Right cardiac atrium (tissue), 5 donors: Measurements from ENCODE around the gene MYL5. TPM values are rescaled to one million over a fixed set of nuclear protein-coding genes. Genes with fewer than 3 reads are reported as not detected.

Experiments
- ATAC-seq, 2 donors: fragments of 200-7000 bp; cut with Tn5 transposase; one replicate each; pipeline versions ENCODE4 v1.8.0 to v1.9.1; 2020; ENCODE audit warnings: moderate library complexity in 2 of 2, mild to moderate bottlenecking in 1 of 2
- DNase-seq, 3 donors: peaks; one replicate each; pipeline ENCODE4 v3.0.0-alpha.2; 2020
- H3K27ac ChIP-seq: one replicate; pipeline ENCODE4 v1.5.1; 2013; ENCODE audit warnings: mild to moderate bottlenecking, low read length, control low read depth, moderate library complexity
- H3K27me3 ChIP-seq: one replicate; pipeline ENCODE4 v1.6.1; 2013; ENCODE audit not compliant: control insufficient read depth, insufficient read depth
- H3K4me1 ChIP-seq: one replicate; pipeline ENCODE4 v1.6.1; 2013; ENCODE audit warnings: low read length; ENCODE audit not compliant: control insufficient read depth, insufficient read depth
- H3K4me3 ChIP-seq: one replicate; pipeline ENCODE4 v1.5.1; 2013; ENCODE audit warnings: low read length, control low read depth
- H3K9me3 ChIP-seq: one replicate; pipeline ENCODE4 v1.6.1; 2013; ENCODE audit warnings: low read length; ENCODE audit not compliant: control insufficient read depth
- WGBS: extraction: QIAGEN DNeasy Blood & Tissue Kit; methylation state at CpG from one replicate; pipeline ENCODE4 v1.1.7; 2013; 5-methylcytosine and 5-hydroxymethylcytosine counted together
- intact Hi-C, 4 donors: fragments of 100-400 bp; cut with DNase I; formaldehyde crosslinking; loops; one replicate each; pipeline versions ENCODE4 v1.11.0 to v1.14.0; 2022 to 2023
- long read RNA-seq, 4 donors: library from polyadenylated mRNA; unstranded; transcript quantifications; one replicate each; pipeline ENCODE4 v2.0.0, GENCODE V29; 2020 to 2021
- polyA plus RNA-seq: library from polyadenylated mRNA; stranded (reverse); fragments of 200-250 nt; gene quantifications from one replicate; pipeline ENCODE4 v1.2.3, GENCODE V29; 2013
- total RNA-seq, 4 donors: library from RNA; stranded (reverse); fragmentation: NEBNext Ultra II Directional; extraction: Animal tissue kit (Norgen Biotek cat#: 25700); gene quantifications; one replicate each; pipeline ENCODE4 v1.2.1, GENCODE V29; 2021
- donor health status: healthy with polysubstance abuse.
- donor health status: DM: no; HTN: yes; CAD: no.
- donor health status: DM: no; HTN: no; CAD: no.
- donor health status: DM: no; HTN: yes; CAD: no; lungs with severe emphysema.
- donor health status: DM: yes; HTN: yes; CAD: no.

The MYL5 gene
- total RNA-seq (1 to 10 TPM; 4.0 to 6.0 (median 4.7) TPM), polyA plus RNA-seq (3.8 TPM)
- long read RNA-seq, donor 1, partial matches to known transcripts, result 1 of 3 reads
- long read RNA-seq, donor 1, other reads (novel, unspliced or antisense), result 2 of 3 reads
- long read RNA-seq, donor 2, partial matches to known transcripts, result 0 of 4 reads
- long read RNA-seq, donor 2, other reads (novel, unspliced or antisense), result 4 of 4 reads
- long read RNA-seq, donor 3, partial matches to known transcripts, result 2 of 3 reads
- long read RNA-seq, donor 3, other reads (novel, unspliced or antisense), result 1 of 3 reads
- long read RNA-seq, donor 4, partial matches to known transcripts, result 2 of 6 reads
- long read RNA-seq, donor 4, other reads (novel, unspliced or antisense), result 4 of 6 reads

GRCh38 chr4:674172-675035, at the start of gene MYL5, which contains the start of gene ATP5ME:
Gene MYL5 (plus strand): TSS chr4:674542. CDS start chr4:678027, 3,485 bp downstream.
Gene ATP5ME (minus strand): TSS chr4:674276. CDS start chr4:674247, 29 bp downstream.
- no peaks in the 10 kb centered on the region for H3K27me3 ChIP-seq

GRCh38 chr4:624705-625590, 49.4 kb upstream of the MYL5 start, which contains the start of gene PDE6B:
Gene PDE6B (plus strand): TSS chr4:625573. CDS start chr4:625627, 54 bp downstream.
- intact Hi-C loops, result no loop called here
- Histone ChIP-seq H3K9me3 (no peaks in the 10 kb centered on the region), H3K4me3 (no peak within 1 kb of the TSS), H3K27ac (no peak within 1 kb of the TSS), H3K27me3 (no peaks in the 10 kb centered on the region), H3K4me1 (no peaks in the 10 kb centered on the region)
- WGBS, result 71% methylated on average over 21 of the region's 21 CpGs
- DNase-seq (no peak), ATAC-seq (no peak)

More at GRCh38 chr4:674172-675035, at the start of gene MYL5, which contains the start of gene ATP5ME:
- Histone ChIP-seq H3K9me3 (no peaks in the 10 kb centered on the region), H3K4me3 (peak within 1 kb of the TSS; percentile 72), H3K27ac (peak within 1 kb of the TSS; percentile 70), H3K4me1 (peaks cover 5% of the 10 kb centered on the region)
- under 1% methylated on average over 84 of the region's 84 CpGs for WGBS
- ATAC-seq, result peak; percentile 89 to 92
- intact Hi-C loops, result no loop called here
- DNase-seq, result peak; percentile 97 to 99 (median 99)

GRCh38 chr4:625631-626161, 48.6 kb upstream of the MYL5 start:
- DNase-seq, result no peak
- no peak for ATAC-seq
- Histone ChIP-seq H3K27me3 (no peaks in the 10 kb centered on the region), H3K9me3 (no peaks in the 10 kb centered on the region), H3K4me1 (no peaks in the 10 kb centered on the region), H3K27ac (no peak overlapping the region), H3K4me3 (no peak overlapping the region)
- WGBS, result 90% methylated on average over 39 of the region's 39 CpGs
- intact Hi-C loops, result no loop called here

GRCh38 chr4:626201-627091, 47.9 kb upstream of the MYL5 start:
- no peaks in the 10 kb centered on the region for H3K4me1 ChIP-seq
- no peaks in the 10 kb centered on the region for H3K9me3 ChIP-seq
- DNase-seq, result no peak
- no peak for ATAC-seq
- intact Hi-C loops, result no loop called here
- H3K4me3 ChIP-seq, result no peak overlapping the region
- 76% methylated on average over 20 of the region's 20 CpGs for WGBS
- no peaks in the 10 kb centered on the region for H3K27me3 ChIP-seq
- H3K27ac ChIP-seq, result no peak overlapping the region

GRCh38 chr4:627347-628125, 46.8 kb upstream of the MYL5 start:
- no peaks in the 10 kb centered on the region for H3K27me3 ChIP-seq
- intact Hi-C loops, result no loop called here
- 80% methylated on average over 14 of the region's 15 CpGs for WGBS

GRCh38 chr4:628311-628741, 46.0 kb upstream of the MYL5 start:
- WGBS, result 88% methylated on average over 17 of the region's 17 CpGs
- H3K27ac ChIP-seq, result no peak overlapping the region
- H3K9me3 ChIP-seq, result no peaks in the 10 kb centered on the region
- H3K4me3 ChIP-seq, result no peak overlapping the region
- DNase-seq (no peak), ATAC-seq (no peak)
- intact Hi-C loops, result no loop called here
- H3K4me1 ChIP-seq, result no peaks in the 10 kb centered on the region
- no peaks in the 10 kb centered on the region for H3K27me3 ChIP-seq

More at GRCh38 chr4:627347-628125, 46.8 kb upstream of the MYL5 start:
- Histone ChIP-seq H3K27ac (no peak overlapping the region), H3K4me1 (no peaks in the 10 kb centered on the region), H3K4me3 (no peak overlapping the region), H3K9me3 (no peaks in the 10 kb centered on the region)
- ATAC-seq (no peak), DNase-seq (no peak)

- Histone ChIP-seq H3K4me3 (no peak overlapping the region), H3K27ac (no peak overlapping the region), H3K4me1 (no peaks in the 10 kb centered on the region), H3K27me3 (no peaks in the 10 kb centered on the region), H3K9me3 (no peaks in the 10 kb centered on the region)
- intact Hi-C loops, result no loop called here
- DNase-seq (peak in 1 of 3 donors; percentile 16), ATAC-seq (no peak)
- WGBS, result 81% methylated on average over 27 of the region's 27 CpGs
Observed at GRCh38 chr4:628821-629635, 45.3 kb upstream of the MYL5 start.

- ATAC-seq (no peak), DNase-seq (peak in 1 of 3 donors; percentile 8)
- Histone ChIP-seq H3K9me3 (no peaks in the 10 kb centered on the region), H3K4me1 (no peaks in the 10 kb centered on the region), H3K4me3 (no peak overlapping the region), H3K27ac (no peak overlapping the region), H3K27me3 (no peaks in the 10 kb centered on the region)
- intact Hi-C loops, result no loop called here
- 77% methylated on average over 9 of the region's 9 CpGs for WGBS
Observed at GRCh38 chr4:629636-629914, 44.8 kb upstream of the MYL5 start.
